NCI-H774 (cell line): ENCODE results near the gene MCC.

Experiments used
- DNase-seq: peaks from one replicate; lab custom pipeline; 2025; lab: John Stamatoyannopoulos, UW

The MCC gene

DNA sequence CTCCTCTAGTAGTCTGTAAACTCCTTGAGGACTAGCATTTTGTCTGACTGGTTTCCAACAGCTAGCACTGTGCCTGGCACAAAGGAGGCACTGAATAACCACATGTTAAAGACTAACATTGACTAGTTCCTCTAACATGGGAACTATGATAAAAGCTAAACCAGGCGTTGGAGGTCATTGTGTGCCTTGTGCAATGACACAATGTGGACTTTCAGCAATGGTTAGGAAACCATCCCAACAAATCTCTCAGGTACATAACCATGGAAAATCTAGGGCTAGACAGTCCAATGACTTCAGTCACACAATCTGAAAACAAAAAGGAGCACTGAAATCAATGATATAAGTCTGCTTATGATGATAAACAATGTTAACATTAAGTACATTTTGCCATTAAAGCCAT, 311.0 kb downstream of the MCC start:
- no peak for DNase-seq

DNA sequence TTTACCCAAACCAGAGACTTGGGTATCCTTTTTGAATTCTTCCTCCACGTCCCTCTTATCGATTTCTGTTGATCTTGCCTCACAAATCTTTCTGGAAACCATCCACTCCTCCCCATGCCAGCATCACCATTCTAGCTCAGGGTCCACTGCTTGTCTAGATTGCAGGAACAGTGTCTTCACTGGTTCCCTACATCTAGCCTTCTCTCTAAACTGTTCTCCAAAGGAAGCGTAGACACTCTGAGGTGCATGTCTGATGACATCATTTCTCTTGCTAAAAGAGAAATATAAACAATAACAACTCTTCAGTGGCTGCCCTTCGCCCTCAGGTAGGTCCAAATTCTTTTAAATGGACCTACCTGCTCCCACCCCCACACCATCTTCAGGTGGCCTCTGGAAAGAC, 311.5 kb downstream of the MCC start:
- DNase-seq: no peak

DNA sequence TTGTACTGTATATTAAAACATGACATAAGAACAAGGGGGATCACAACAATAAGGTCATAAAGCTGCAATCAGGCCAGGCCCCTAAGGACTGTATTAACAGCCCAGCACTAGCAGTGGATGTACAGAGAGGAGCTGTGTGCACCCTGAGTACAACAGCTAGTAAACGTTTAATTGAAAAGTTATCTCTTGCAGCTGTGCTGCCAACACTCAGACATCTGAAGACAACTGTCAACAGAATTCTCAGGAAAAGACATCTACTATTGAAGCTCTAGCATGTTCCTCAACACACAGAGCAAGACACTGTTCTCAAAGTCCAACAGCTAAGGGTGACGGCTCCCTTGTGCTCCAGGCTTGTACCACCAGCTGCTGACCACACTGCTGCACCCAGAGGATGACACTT, 312.1 kb downstream of the MCC start:
- no peak for DNase-seq

DNA sequence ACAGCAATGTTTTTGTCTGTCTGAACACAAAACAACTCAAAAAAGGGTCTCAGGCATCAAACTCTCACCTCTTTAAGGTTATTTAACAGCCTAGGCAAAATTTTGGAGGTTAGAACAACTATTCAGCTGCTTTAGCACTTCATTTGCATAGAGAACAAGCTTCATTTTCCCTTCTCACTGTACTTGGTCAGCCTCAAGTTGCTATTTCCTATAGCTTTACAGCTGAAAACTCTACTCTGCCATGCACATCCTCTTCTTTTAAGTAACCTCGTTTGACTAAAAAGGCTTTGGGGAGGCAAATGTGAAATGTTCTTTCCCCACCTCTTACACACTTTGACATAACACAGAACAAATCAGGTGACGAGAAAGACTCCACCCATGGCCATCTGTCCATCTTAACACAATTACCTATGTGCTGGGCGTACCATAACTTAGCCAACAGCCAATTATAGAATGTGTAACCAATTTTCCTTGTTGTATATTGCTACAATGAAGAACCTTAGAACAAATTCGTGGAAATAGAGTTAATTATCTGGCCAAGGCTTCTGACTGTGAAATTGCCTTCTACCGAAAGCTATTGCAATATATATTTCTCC, 315.9 kb downstream of the MCC start:
- no peak for DNase-seq

DNA sequence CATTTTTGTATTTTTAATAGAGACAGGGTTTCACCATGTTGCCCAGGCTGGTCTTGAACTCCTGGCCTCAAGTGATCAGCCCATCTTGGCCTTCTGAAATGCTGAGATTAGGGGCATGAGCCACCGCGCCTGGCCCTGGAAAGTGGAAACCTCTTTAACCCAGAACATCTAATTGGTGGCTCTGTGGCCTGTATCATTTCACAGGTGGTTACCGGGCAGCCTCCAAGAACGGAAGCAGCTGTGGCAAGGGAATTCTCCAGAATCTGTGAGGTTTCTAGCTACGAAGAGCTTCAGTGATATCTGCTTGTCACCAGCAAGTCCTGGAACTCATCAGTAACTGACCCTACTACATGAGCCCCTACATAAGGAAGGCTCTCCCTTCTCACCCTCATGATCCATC, 316.7 kb downstream of the MCC start:
- DNase-seq: no peak

DNA sequence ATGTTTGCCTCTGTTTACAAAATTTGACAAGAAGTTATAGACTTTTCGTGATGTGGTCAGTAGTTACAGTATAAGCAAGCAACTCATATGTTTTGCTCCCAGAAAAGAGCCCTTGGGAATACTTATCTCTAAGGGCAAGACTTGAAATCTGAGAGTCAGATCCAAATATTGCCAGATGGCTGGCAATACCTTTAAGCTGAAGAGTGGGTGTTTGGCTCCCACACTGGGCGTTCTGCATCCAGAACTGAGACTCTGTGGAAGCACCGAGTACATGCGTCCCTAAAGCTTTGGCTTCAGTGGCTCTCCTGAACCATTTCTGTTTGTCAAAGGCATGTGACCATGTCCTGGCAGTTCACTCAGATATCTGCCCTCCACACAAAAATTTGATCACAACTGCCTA, 317.5 kb downstream of the MCC start:
- DNase-seq: no peak

DNA sequence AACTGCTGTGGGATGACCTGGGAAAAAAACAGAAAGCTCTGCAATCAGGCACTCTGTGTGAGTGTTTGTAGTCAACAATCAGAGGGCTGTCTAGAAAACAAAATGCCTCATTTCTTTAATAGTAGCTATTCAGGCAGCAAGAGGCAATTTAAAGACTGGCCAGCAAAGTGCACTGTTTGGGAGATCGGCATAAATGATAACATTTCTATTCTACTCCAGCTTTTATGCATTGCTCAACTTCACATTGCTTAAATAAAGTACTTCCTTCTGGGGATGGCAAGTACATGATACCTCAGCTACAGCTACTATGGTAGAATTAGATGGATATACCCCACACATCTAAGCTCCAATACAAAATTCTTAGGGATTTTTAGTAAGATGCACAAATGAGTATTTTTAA, 318.5 kb downstream of the MCC start:
- DNase-seq: no peak

DNA sequence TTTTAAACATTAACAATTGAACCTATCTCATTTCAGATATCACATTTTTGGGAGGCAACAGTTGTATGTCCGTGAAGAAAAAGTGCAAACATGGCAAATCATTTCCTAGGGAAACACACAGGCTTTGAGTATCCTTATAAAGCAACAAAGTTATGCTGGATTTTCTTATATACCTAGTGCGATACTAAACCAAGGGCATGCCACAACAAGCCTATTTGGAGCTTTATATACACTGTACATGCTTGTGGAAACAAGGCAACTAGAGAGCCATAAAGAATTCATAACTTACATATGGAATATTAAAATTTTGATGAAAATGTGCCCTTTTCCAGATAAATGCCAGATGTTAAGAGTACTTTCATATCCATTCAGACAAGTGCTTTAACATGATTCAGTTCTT, 320.3 kb downstream of the MCC start:
- DNase-seq: no peak

DNA sequence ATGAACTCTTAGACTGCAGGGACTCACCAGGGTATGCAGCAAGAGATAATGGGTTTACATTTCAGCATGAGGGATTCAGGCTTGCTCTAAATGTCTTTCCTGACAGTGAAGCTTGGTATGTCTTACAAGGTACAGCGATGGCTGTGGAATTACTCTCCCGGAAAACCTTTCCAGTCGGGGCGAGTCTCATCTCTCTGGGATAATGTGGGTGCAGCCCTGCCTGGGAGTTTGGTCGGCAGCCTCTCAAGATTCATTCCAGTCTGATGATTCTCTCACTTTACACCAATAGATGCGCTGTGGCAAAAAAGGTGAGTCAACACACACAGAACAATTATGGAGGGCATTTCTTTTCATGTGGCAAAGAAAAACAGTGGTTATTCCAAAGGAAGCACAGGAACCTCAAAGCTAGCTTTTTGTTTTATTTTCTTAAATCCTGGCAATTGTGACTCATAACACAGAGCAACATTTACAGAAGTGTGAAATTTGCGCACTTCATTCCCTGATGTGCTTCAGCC, 321.3 kb downstream of the MCC start:
- no peak for DNase-seq

DNA sequence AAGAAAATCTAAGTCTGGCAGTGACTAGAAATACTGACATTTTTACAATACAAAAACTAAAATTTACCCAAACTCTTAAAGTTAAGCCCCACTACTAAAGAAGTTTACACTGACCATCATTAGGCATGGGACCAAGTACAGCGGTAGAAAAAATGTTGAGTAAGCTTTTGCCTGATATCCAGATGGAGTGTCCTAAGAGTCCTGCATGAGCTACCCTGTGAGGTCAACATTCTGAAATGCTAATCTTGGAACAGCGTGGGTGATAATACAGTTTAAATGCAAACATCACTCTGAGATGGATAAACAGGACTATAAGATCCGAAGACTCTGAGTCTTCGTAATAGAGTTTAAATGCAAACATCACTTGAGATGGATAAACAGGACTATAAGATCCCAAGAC, 322.0 kb downstream of the MCC start:
- no peak for DNase-seq

DNA sequence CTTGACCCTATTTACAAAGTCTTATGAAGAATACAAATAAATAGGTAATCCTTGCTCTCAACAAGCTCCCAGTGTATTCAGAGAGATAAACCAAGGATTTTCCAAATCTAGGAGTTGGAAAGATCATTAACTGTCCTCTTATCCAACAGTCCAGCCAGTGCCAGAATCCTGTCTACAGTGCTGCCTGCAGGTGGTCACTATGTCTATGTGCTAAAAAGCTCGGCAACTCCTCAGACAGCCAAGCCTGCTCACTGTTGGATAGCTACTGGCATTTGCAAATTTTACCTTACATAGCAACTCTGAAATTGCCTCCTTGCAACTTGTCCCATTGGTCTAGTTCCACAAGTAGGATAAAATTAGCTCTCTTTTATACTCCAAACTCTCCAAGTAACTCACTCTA, 324.2 kb downstream of the MCC start:
- DNase-seq: no peak

DNA sequence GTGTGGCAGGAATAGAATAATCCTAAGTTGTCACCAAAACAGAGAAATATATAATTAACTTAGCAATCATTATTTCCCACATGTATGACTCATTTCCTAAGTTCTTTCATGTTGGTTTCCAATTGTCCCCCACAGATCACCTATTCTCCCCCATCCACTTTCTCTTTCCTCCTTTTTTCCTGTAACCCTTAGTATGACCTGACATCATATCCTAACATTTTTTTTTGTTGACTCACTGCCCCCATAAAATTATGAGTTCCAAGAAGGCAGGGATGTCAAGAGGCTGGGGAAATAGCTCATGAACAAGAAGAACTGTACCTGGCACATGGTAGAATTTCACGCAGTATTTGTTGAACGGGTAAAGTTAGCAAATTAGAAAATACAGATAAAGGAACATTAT, 324.9 kb downstream of the MCC start:
- DNase-seq: no peak

DNA sequence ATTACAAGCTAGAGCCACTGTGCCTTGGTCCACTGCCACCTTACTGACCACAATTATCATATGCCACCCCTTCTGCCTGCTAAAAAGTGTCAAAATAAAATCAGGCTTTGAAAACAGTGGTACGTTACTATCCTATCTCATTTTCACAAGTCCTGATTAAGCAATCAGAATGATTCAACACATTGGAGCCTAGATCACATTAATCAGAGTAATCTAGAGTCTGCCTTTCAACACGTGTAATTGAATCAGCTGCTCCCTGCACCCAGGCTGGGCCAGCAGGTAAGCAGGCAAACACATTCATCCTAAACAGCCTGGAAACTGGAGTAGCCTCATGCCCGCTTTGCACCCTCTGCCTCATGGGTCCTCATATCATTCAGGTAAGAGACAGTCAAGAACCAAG, 325.5 kb downstream of the MCC start:
- DNase-seq: no peak

DNA sequence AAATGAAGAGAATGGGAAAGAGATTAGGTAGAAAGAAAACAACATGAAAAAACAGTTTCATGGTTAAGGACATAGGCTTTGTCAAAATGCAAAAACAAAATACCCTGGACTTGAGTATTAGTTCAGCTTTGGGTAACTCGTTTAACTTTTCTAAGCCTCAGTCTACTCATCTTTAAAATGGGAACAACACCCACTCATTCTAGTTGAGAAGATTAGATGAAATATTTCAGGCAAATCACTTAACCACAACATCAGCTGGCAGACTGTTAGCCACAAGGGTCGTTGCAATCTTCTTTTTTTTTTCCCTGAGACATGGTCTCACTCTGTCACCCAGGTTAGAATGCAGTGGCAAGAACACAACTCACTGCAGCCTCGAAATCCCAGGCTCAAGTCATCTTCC, 326.0 kb downstream of the MCC start:
- DNase-seq: no peak

DNA sequence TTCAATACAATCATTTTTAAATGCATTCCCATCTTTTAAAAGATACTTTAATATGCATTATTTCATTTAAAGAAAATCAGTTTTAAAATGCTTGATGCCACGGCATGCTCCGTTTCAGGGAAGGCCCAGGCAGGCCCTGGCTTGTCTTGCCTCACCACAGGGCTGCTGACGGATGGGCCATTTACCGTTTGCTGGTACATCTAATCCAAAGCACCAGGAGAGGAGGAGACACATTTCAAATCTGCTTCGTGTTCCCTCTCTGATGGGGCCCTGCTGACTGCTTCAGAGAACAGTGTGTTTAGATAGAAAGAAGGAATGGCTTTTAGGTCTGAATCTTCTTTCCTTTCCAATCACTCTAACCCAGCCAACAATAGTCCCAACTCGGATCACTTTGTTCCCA, 326.4 kb downstream of the MCC start:
- no peak for DNase-seq

DNA sequence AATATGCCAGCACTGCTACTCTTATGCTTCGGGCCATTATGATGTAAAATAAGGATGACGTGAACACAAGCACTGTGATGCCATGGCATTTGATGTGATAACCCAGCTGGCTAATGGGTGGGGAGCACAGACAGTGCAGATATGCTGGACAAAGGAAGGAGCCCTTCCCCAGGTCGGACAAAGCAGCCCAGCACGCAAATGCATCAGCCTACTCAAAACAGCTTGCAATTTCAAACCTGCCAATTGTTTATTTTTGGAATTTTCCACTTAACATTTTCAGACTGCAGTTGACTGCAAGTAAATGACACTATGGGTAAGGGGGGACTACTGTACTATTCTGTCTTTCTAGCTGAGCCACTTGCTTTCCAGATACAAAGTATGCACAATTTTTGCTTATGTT, 330.4 kb downstream of the MCC start:
- no peak for DNase-seq

DNA sequence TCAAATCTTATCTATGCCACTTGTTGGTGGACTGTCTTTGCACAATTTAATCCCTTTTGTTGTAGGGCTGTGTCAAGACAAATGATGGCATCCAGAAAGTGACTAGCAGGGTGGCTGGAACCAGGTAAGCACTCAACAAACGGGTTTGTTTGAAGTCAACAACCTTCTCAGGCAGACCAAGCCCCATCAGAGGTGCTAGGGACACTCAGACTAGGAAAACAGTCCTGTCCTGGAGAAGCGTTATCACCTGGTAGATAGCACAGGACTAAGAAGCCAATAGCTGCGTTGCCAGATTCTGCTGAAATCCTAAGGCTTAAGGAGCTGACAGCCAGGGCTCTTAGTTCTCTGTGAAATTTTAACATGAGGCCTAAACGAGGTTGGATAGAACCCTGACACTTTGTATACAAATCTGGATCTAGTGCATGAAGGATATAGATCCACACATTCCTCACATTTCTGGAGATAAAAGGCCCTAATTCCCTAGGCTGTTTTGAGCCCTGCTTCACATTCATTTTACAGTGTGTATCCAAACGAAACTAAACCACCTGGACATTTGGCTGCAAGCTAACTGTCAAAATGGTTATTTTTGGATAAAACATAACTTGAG, 331.9 kb downstream of the MCC start:
- DNase-seq: no peak

DNA sequence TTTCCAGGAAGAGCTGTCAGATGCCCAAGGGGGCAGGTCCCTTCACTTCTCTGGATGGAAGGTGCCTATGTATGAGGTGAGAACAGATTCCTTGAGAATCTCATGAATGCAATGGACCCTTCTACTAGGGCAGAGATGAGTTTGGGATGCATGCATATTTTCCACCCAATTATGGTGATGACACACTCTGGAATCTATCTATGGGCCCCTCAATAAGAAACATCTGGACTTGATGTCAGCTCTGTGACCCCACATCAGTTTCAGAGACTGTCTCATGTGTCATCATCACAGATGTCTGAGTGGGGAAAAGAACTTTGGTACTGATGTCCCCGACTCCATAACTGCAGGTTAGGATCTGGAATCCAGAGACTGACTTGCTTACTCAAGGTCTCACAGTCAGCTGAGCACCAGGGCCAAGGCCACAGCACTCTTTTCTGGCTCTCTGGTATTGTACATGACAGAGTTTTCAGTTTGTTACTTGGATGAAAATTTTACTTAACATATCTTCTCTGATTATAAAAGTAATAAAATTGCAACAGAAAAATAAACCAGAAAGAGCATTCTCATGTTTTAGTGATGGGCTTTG, 334.6 kb downstream of the MCC start:
- DNase-seq: no peak

DNA sequence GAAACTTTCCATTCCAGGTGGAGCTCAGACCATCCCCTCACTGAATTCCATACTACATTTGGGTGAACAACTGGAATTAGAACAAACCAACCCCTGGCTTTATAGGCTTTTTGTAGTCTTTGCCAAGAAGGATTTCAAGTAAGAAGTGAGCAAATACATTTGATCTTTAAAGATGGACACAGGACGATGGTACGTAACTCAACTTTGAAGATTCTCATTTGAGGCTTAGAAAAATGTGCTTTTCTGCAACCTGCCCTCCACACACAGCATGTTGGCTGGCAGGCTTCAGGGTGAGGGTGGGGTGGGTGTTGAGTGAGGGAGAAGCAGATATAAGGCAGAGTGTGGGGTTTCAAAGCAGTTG, 335.9 kb downstream of the MCC start:
- no peak for DNase-seq

DNA sequence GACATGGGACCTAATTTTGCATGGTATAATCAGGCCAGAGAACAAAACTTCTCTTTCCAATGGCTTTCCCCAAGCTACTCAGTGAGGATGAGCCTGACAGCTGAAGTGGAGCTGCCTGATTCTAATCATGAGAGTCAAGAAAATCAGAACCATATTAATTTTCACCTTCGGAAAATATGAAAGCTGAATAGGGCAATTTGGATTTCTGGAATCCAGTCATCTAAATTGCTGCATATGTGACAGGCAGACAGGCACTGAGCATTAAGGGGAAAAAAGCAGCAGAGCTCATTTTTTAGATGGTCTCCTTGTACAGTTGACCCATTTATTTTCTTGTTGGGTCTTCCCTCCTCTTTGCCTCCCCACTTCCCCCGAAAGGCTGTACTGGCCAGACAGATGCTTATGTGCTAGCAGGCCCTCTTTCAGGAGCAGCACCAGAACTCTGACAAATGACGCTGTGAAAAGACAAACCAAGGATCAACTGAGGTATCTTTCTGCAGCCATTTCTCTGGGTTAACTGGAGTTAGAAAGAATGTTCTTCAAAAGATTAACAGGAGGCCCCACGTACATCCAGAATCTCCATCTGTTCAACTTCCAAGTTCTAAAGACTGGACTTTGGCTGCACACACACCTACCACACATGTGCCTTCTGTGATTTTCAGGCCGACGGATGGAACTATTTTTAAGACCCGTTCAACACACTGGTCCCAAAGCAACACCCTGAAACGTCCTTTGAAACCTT, 336.4 kb downstream of the MCC start:
- DNase-seq: no peak

DNA sequence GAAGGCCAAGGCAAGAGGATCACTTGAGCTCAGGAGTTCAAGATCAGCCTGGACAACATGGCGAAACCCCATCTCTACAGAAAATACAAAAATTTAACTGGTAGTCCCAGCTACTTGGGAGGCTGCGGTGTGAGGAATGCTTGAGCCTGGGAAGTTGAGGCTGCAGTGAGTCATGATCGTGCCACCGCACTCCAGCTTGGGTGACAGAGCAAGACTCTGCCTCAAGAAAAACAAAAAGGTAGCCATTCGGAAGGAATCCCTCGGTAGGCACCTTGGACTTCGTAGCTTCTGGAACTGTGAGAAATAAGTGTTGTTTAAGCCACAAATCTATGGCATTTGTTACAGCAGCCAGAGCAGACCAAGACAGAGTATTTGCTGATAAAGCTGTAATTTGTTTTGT, 337.4 kb downstream of the MCC start:
- no peak for DNase-seq

DNA sequence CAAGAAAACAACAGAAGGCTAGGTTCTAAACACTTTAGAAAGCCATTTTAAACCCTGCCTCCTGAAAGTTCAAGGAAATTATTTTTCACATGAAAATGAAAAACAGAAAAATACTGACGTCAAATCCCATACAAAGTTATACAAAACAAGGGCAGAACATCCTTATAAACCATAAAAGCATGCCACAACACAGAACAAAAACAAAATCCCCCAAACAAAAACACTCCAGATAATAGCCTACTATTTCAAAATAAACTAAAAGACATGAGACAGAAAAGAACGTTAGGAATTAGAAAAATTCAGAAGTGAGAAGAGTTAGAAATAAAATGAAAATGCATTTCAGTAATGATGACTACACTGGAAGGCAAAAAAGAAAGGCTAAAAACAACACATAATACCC, 338.0 kb downstream of the MCC start:
- DNase-seq: no peak

DNA sequence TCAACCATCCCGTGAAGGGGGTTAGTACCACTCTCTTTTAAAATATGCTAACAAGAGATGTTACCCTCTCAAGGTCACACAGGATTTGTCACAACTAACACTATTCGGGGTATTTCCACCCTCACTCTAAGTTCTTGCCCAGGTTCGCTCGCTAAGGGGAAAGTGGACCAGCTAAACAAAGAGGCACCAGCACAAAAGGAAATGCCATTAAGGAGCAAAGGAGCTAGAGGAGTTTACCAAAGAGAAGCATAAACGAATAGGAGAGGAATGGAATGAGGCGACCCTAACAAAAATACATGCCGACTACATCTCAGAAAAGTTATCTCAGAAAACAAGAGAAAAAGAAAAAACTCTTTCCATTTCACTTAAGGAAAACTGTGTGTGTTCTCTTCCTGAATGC, 340.7 kb downstream of the MCC start:
- no peak for DNase-seq
